Stimulated activated CD4-positive, alpha-beta T cell treated with anti-CD3 and anti-CD28 coated beads, Interleukin-12 subunit alpha, Interleukin-12 subunit beta, amount 100 ng/mL, for 4 hours (primary cell): ENCODE results near the gene GRAP.

ENCODE experiments used
- DNase-seq: peaks from one replicate; pipeline ENCODE4 v3.0.0-alpha.2; 2020

Gene GRAP

GRCh38 chr17:19001907-19002590, 44.7 kb downstream of the GRAP start:
- DNase-seq, result no peak

GRCh38 chr17:19000531-19001325, 46.0 kb downstream of the GRAP start:
- no peak for DNase-seq

DNA sequence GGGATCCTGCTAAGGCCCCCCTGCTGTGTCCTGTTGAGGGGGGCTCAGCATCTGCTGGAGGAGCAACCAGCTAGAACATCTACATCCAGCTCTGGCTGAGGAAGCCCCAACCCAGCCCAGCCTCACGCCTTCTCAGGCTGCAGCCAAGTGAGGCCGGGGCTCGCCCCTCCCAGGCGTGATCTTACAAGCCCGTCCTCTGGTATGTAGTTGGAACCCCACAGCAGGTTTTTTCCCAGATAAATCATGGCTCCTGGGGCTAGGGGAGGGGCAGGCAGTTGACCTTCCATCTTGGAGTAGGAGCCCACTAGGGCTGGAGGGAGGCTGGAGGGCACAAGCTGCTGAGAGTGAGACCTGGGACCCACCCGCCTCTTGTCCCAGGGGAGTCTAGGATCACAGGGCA, 46.8 kb downstream of the GRAP start:
- DNase-seq, result no peak

DNA sequence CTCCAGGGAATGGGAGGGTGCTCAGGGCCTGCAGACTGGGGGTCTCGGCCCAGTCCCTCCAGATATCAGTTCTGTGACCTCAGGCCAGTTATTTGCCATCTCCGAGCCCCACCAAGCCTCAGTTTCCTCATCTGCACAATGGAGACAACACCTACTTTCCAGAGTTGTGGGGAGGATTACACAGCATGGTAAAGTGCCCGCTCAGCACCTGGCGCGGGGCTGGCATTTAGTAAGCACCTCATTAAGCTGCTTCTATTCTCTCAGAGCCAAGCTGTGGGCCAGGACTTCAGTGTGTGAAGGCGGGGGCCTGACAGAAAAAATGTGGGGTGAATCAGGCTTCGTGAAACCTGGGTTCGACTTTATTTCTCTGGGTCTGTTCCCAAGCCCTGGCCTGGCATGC, 47.4 kb downstream of the GRAP start:
- no peak for DNase-seq

GRCh38 chr17:18997650-18998196, 49.0 kb downstream of the GRAP start:
- DNase-seq, result no peak

DNA sequence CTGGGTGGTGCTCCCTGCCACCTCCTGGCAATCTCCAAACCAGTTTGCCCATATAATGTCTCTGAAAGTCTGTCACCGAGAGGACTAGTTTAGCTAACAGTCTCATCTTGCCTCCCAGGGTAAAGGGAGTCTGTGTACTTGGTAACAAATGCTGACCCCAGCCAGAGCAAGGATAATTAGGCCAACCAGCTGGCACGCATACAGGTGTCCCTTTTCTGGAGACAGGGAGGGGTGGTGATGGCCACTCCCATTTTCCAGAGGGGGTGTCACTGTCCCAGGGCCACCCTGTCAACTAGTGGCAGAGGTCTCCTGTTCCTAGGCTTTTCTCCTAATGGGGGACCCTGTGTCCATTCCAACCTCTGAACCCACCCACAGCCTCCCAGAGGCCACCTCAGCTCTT, 50.3 kb downstream of the GRAP start:
- no peak for DNase-seq

GRCh38 chr17:18995220-18995619, 51.5 kb downstream of the GRAP start:
- DNase-seq, result no peak

GRCh38 chr17:18994631-18995030, 52.1 kb downstream of the GRAP start:
- no peak for DNase-seq

DNA sequence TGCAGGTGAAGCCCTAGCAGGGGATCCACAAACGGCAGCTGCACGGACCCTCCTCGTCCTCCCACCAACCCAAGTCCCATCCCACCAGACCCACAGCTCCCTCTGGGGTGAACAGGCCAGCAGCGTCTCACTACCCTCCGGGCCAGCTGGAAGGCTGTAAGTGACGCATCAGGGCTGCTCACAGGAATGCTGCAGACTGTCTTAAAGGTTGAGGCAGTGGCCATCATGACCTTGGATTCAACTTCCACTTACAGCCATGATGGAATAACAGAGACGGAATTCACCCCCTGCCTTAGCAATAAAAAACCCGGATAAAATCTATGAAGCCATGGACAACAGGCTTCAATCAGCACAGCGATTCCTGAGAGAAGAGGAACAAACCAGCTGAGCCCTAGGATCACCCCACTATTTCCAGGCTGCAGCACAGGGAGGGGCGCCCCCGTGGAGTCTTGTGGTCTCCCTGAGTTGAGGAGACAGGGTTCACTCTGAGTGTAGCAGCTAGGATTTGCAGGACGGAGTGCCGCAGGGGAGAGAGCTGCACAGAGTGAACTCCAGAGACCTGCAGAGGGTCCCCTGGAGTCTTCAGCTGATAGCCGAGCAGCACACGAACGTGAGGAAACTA, 52.7 kb downstream of the GRAP start:
- DNase-seq, result no peak

- no peak for DNase-seq
Measured at GRCh38 chr17:18992454-18993130, 54.2 kb downstream of the GRAP start.

- DNase-seq, result no peak
Measured at GRCh38 chr17:18991531-18992315, 55.0 kb downstream of the GRAP start.

DNA sequence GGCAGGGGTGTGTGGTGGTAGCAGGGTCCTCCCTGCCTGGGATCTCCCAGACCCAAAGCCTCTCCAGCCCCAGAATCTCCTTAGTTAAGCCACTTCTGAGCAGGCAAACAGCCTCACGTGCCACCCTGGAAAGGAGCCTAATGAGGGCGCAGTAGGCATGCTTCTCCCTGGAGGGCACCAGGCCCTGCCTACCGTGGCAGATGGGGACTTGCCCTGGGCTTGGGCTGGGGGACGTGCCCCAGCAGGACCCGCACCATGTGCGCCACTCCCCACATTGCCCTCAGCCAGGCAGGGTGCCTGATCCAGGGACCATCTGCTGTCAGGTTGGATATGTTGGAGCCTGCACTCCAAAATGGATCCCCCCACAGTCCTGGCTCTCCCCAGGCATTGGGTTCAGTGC, 56.4 kb downstream of the GRAP start:
- DNase-seq, result no peak

DNA sequence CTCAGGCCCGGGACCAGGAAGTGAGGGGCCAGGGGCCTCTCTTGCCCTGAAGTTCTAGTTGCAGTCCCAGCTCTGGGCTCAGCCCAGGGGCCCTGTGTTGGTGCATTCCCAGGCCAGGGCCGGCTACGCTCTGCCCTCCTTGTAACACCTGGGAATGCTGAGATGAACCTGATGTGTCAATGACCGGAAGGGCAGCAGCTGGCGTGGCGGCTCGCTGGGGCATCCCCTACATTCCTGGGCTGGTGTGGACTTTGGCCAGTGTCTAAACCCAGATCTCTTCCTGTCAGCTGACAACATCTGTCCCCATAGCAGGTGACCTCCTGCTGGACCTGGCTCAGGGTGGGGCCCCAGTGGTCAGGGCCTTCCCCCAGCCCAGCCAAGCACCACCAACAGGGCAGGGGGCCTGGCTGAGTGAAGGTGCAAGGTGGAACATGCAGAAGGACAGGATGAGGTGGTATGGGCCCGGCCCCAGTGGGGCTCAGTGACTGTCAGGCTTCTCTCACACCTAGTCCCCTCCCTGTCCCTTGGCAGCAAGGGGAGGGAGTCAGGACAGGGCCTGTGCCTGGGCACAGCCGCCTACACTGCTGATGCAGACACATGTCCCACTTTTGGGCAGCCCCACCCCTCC, 58.1 kb downstream of the GRAP start:
- no peak for DNase-seq

DNA sequence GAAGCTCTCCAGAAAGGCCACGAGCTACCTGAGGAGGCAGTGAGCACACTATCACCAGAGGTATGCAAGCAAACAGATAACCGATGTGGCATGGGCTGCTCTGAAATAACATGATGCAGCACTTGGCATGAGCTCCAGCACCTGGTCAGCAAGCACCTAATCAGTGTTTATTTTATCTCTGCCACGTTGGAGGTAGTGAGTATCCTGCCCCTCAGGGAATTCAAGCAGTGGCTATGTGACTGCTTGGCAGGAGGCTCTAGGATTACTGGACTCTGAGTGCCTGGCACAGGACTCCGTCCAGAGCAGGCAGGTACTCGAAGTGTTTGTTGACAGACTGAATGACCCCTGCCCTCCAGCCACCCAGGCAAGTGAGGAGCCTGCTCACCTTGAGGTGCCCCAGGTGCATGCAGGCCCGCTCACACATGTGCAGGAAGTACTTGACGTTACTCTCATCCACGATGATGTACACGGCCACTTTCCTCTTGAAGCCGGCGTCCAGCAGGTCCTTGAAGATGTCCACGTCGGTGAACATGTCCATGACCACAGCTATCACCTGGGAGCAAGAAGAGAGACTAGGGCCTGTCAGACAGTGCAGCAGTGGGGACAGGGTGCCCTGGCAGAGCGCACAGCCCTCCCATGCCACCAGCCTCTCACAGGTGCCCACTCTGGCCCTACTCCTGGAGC, 58.8 kb downstream of the GRAP start:
- DNase-seq, result no peak

GRCh38 chr17:18987230-18987610, 59.5 kb downstream of the GRAP start:
- no peak for DNase-seq

GRCh38 chr17:18986541-18987229, 60.1 kb downstream of the GRAP start:
- no peak for DNase-seq

GRCh38 chr17:18985475-18985874, 61.3 kb downstream of the GRAP start:
- DNase-seq, result no peak

DNA sequence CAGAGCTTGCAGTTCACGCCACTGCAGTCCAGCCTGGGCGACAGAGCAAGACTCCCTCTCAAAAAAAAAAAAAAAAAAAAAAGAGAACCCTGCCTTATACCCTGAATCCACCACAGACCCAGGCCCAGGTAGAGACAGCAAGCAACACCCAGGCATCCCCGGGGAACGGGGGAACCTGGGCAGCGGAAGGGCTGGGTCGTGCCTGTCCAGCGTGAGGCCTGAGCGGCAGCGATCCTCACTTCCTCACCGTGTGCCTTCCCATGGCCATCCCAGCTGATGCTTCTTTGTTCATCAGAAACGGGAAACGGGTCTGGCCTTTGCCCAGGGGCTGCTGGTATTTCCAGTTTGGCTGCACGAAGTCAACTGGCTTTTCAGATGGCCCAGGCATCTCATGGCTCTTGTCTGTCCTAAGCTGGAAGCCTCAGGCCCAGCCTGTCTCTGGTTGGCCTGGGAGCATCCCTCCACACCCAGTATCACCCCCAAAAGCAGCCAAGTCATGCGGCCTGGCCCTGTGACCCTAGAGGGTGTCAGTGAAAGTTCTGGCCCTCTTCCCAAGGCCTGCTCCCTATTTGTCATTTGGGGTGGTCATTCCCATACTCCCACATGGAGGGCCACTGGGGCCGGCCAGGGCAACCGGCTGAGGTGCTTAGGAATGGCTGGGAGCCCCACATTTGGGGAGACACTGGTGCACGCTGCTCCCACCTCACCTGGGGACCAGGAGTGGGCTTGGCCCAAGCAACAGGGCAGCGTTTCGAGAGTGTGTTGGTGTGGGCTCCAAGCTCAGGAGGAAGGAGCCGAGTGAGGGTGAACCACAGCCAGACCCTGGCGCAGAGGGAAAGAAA, 62.3 kb downstream of the GRAP start:
- no peak for DNase-seq

DNA sequence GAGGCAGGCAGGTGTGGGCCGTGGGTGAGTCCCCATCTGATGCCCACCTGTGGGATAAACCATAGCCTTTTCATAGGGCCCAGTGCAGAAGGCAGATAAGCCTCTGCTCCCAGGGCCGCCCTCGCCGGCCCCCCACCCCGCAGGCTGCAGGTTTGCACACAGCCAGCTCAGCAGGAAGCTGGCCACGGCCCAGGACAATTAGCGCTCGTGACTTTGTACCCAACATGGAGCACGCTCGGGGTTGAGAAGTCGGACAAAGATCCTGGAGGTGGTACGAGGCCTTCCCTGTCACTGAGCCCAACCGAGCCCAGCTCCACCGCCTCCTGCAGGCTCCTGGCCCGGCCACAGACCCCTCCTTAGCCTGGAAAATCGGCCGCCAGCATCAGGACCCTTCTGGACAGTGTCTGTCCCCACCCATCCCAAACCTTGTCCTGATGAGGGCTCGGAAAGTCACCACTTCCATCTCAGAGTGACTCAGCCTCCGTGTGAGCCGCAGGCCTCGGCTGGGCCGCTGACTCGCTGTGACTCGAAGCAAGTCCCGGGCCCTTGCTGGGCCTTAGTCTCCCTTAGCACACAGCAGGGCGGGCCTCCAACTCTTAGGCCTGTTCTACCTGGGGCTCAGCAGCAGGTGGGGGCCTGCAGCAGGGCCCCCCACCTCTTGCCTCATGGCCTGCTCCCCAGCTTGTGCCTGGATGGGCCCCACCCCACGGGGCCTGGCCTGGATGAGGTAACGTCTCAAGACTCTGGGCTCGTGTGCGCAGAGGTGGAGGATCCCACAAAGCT, 64.9 kb downstream of the GRAP start:
- no peak for DNase-seq
